Stimulated activated CD4-positive, alpha-beta T cell treated with anti-CD3 and anti-CD28 coated beads, Interleukin-4, amount 100 ng/mL, for 1 hour (primary cell): ENCODE results near the gene ZNF609.

Source experiments
- DNase-seq: peaks from one replicate; pipeline ENCODE4 v3.0.0-alpha.2; 2020

ZNF609 gene

DNA sequence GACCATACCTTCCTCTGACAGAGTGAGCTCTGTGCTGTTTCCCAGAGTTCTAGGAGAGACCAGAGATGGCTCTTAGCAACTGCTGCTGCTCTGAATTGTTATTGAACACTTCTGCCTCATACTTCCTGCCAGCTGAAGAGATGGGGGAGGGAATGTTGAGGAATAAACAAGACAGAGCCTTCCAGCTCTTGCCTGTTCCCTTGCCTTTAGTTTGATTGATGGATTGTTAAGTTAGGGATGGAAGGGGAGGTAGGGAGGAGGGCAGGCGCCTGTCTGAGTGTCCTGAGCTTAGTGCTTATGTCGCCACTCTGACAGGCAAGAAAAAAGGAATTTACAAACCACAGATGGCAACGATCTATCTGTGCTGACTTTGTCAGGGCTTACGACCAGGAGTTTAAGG is 42.8 kb downstream of the ZNF609 start:
- no peak for DNase-seq

GRCh38 chr15:64503640-64504039 is 43.3 kb downstream of the ZNF609 start:
- DNase-seq: no peak

DNA sequence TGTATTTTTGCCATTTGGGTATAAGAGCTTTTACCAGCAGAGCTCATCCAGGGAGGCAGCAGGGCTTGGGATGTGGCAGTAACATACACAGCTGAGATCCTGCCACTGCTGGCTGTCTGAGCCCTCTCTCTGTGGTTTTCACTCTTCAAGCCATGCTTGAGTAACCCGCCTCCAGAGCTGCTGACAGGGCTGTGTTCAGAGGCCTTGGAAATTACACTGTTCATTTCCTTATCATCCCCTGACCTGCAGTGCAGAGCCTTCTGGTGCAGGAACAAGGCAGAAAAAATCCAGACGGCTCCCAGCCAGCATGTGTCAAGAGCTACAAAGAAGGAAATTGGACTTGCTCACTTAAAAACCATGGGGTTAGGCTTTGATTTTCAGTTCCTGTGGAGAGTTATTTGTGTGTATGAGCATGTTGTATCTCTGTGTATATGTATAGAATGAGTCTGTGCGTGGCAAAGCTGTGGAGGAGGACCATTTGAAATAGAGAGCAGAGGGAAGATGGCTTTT is 47.0 kb downstream of the ZNF609 start:
- peak; percentile 42 for DNase-seq

GRCh38 chr15:64507845-64508244 is 47.5 kb downstream of the ZNF609 start:
- DNase-seq: no peak

DNA sequence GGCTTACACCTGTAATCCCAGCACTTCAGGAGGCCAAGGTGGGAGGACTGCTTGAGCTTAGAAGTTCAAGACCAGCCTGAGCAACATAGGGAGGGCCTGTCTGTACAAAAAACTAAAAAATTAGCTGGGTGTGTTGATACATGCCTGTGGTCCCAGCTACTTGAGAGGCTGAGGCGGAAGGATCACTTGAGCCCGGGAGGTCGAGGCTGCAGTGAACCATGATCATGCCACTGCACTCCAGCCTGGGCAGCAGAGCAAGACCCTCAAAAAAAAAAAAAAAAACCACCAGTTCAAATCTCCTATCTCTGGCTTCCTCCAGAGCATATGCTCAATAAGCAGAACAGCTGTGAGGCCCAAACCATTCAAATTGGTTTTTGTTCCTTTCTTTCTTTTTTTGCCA is 53.4 kb downstream of the ZNF609 start:
- DNase-seq: no peak

GRCh38 chr15:64515196-64515595 is 54.8 kb downstream of the ZNF609 start:
- DNase-seq: no peak

DNA sequence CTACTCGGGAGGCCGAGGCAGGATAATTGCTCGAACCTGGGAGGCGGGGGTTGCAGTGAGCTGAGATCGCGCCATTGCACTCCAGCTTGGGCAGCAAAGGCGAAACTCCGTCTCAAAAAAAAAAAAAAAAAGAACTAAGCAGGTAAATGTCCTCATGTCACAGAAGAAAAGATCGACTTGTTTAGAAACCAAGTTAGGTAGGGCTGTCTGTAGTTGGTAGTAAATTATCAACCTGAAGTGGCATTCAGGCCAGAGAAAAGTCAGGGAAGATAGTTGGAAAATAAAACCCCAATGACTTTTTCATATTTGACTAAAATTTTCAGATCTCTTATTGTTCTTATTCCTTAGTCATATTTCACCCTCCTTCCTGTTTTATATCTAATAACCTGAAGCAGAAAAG is 55.4 kb downstream of the ZNF609 start:
- no peak for DNase-seq

DNA sequence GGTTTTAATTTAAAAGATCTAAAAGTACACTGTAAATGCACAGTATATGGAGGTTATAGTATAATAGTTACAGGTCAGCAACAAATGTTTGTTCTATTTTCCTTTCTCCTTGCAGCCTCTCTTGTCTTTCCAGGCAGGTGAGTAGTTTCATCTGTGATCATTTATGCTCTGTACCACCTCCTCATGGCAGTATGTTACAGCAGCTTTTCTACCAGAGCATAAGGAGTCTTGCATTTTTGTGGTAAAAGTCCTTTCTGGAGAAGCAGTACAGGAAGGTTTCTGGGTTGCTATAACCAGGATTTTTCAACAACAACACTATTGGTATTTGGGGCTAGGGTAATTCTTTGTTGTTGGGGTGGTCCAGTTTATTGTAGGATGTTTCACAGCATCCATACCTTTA is 59.5 kb downstream of the ZNF609 start:
- no peak for DNase-seq

DNA sequence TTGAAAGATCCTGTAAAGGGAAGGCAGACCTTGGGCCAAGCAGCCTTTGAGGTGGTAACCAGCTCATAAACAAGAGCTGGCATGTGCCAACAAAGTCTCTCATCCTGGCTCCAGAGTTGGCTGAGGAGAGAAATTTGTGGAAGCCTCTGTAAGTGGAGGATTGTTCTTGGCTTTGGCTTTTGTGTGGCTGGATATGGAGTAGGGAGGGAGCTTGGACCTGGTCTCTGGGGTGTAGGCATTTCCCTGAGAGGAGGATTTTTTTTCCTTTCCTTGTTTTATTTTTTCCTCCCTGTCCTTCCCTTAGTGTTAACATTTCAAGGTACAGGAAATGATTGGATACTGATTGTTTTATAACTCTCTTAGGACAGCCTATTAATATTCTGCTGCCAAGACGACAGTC is 60.8 kb downstream of the ZNF609 start:
- DNase-seq: no peak

DNA sequence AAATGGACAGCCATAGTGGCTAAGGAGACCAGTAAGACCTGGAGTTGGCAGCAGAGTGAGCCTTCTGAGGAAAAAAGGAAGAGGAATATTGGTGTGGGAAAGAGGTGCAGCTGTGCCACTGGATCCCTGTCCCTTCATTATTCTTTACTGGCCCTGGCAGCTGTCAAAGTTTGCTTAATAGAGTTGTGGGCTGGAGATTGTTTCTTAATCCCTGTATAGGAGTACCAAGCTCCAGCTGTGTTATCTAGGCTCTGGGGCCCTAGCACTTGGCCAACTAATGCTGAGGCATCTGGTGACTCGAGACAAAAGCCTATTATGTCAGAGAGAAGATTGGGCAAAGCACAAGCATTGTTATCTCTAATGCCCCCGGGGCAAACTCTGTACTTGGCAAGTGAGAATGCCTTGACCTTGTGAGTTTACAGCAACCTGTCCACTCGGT is 61.4 kb downstream of the ZNF609 start:
- DNase-seq: no peak

DNA sequence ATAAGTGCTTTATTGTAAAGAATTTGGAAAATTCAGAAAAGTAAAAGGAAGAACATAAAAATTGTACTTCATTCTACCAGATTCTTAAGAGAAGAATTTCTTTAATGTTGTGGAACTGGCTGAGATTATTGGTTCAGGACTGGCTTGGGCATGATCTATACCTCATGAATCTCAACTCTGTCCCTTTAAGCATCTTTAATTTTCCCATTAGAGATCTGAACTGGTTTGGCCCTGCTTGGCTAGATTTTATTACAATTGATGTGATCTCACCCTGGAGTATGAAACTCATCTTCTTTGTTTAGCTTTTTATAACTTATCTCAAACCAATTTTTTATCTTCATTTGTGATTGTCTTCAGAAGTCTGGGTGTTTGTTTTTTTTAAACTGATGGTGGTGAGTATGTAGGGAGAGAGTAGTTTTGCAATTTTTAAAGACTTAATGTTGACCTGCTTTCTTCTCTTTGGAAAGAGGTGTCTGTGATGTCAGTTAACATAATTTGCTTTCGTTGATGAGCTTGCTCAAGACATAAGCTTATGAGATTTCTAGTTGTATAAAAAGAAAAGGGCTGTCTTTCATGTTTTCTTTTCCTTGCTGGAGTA is 61.9 kb downstream of the ZNF609 start:
- no peak for DNase-seq

DNA sequence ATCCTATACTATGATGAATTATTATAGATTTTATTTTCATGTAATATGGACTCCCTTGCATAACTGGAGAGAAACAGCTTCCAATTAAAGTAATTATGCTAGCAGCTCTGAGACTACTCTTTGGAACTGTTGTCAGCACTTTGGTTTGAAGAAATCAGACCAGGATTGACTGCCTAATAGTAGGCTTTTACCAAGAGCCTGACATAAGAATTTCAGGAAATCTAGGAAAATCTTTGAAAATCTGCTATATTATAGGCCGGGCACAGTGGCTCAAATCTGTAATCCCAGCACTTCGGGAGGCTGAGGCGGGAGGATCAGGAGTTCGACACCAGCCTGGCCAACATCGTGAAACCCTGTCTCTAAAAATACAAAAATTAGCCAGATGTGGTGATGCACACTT is 62.9 kb downstream of the ZNF609 start:
- DNase-seq: no peak

DNA sequence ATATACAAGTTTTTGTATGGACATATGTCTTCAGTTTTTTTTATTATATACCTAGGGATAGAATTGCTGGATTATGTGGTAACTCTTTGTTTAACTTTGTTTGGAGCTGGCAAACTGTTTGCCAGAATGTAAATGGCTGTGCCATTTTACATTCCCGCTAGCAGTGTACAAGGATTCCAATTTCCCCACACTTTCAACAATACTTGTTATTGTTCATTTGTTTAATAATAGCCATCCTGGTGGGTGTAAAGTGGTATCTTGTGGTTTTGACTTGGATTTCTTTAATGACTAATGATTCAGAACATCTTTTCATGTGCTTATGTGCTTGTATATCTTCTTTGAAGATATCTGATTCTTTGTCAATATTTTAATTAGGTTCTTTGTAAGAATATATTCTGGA is 64.4 kb downstream of the ZNF609 start:
- DNase-seq: no peak

GRCh38 chr15:64525828-64526530 is 65.6 kb downstream of the ZNF609 start:
- no peak for DNase-seq

- DNase-seq: no peak
Observed at GRCh38 chr15:64527263-64527984, 67.0 kb downstream of the ZNF609 start.

DNA sequence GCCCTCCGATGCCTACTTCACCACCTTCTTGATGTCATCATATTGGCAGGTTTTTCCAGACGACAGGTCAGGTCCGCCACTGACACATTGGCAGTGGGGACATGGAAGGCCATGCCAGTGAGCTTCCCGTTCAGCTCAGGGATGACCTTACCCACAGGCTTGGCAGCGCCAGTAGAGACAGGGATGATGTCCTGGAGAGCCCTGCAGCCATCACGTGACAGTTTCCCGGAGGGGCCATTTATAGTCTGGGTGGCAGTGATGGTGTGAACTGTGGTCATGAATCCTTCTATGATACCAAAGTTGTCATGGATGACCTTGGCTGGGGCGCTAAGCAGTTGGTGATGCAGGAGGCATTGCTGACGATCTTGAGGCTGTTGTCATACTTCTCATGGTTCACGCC is 68.5 kb downstream of the ZNF609 start:
- DNase-seq: no peak

GRCh38 chr15:64530472-64530871 is 70.1 kb downstream of the ZNF609 start:
- DNase-seq: no peak

- no peak for DNase-seq
Observed at GRCh38 chr15:64530918-64531317, 70.5 kb downstream of the ZNF609 start.

GRCh38 chr15:64532521-64533315 is 72.3 kb downstream of the ZNF609 start:
- DNase-seq: peak; percentile 18

DNA sequence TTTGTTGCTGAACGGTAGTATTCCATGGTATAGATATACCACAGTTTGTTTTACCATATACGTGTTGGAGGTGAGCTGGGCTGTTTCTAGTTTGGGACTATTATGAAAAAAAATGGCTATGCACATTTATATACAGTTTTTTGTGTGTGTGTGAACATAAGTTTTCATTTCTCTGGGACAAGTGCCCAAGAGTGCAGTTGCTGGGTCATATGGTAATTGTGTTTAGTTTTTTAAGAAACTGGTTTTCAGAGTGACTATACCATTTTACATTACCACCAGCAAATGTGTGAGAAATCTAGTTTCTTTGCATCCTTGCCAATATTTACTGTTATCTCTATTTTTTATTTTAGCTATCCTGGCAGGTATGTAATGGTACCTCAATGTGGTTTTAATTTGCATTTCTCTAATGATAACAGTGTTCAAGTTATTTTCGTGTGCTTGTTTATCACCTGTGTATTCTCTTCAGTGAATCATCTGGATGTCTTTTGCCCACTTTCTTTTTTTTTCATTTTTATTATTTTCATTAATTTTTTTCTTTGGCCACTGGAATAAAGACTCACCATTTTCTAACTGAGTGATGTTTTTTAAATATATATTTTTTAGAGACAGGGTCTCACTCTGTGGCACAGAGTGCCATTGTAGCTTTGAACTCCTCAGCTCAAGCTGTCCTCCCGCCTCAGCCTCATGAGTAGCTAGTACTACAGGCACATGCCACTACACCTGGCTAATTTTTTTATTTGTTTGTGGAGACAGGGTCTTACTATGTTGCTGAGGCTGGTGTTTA is 75.3 kb downstream of the ZNF609 start:
- no peak for DNase-seq

GRCh38 chr15:64536244-64536836 is 76.0 kb downstream of the ZNF609 start:
- DNase-seq: peak; percentile 16

GRCh38 chr15:64542091-64542490 is 81.7 kb downstream of the ZNF609 start:
- DNase-seq: no peak
